ENCODE data around the gene KDM6B. TPM values are rescaled to one million over a fixed set of nuclear protein-coding genes. Genes with fewer than 3 reads are reported as not detected.
"Not testable (repeated sequence)": the region's sequence is repeated elsewhere in the genome, so short reads cannot be mapped to it uniquely, and the experiment has no call there.

Gene KDM6B
- total and polyA plus RNA-seq, 4 donors = 3.1 to 44.8 (median 17.5) TPM

DNA sequence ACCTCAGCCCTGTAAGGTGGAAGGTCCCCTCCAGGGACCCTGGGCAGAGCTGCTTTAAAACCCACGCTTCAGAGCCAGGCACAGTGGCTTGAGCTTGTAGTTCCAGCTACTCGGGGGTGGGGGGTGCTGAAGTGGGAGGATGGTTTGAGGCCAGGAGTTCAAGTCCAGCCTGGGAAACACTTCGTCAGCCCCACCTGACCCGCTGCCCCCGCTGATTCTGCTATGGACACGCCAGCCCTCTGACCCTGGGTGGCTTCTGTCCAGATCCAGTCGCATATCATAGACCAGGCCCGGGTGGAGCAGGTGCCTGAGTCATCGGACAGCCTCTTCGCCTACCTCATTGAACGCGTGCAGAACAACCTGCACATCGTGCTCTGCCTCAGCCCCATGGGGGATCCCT lies 35.2 kb upstream of the KDM6B start:
- H3K36me3 ChIP-seq (ENCODE audit: control insufficient read depth in 1 of 2, insufficient read depth in 2 of 2, low read length in 1 of 2) = no peaks in the 10 kb centered on the region
- DNase-seq (peak; percentile 28 to 70), ATAC-seq (ENCODE audit: low FRiP score) (no peak)
- intact Hi-C loops (cut with DNase I) = no loop called here
- 78 to 80% methylated on average over 13 of the region's 13 CpGs for WGBS, 2 donors
- H3K27ac ChIP-seq (ENCODE audit: low read depth in 1 of 2, low read length in 2 of 2) = no peak overlapping the region
- H3K4me3 ChIP-seq (ENCODE audit: low read length in 2 of 2) = no peak overlapping the region
- H3K4me1 ChIP-seq (ENCODE audit: control insufficient read depth in 1 of 2, insufficient read depth in 2 of 2, low read length in 2 of 2) = no peaks in the 10 kb centered on the region
- H3K9me3 ChIP-seq (ENCODE audit: control insufficient read depth, low read length) = no peaks in the 10 kb centered on the region
- H3K27me3 ChIP-seq (ENCODE audit: control insufficient read depth in 1 of 2, insufficient read depth in 2 of 2, low read length in 1 of 2) = no peaks in the 10 kb centered on the region

DNA sequence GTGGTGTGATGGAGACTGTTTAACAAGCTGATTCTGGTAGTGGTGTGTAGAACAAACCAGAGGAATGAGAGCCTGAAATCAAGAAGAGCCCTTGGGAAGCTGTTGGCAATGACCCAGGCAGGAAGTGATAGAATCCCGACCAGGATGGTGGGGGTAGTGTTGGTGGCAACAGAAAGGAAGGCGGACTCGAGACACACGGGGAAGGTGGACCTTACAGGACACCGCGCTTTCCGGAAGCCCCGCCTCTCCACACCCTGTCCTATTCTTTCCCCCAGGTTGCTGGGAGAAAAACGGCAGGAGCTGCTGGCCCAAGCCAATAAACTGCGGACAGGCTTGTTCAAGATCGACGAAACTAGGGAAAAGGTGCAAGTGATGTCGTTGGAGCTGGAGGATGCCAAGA lies 30.0 kb upstream of the KDM6B start:
- no peak overlapping the region for H3K4me3 ChIP-seq (ENCODE audit: low read length in 2 of 2)
- DNase-seq (no peak), ATAC-seq (ENCODE audit: low FRiP score) (no peak)
- no peaks in the 10 kb centered on the region for H3K27me3 ChIP-seq (ENCODE audit: control insufficient read depth in 1 of 2, insufficient read depth in 2 of 2, low read length in 1 of 2)
- no peaks in the 10 kb centered on the region for H3K36me3 ChIP-seq (ENCODE audit: control insufficient read depth in 1 of 2, insufficient read depth in 2 of 2, low read length in 1 of 2)
- intact Hi-C loops (cut with DNase I) = no loop called here
- H3K4me1 ChIP-seq (ENCODE audit: control insufficient read depth in 1 of 2, insufficient read depth in 2 of 2, low read length in 2 of 2) = no peaks in the 10 kb centered on the region
- H3K9me3 ChIP-seq (ENCODE audit: control insufficient read depth, low read length) = no peaks in the 10 kb centered on the region
- WGBS, 2 donors = 40 to 43% methylated on average over 13 of the region's 13 CpGs
- no peak overlapping the region for H3K27ac ChIP-seq (ENCODE audit: low read depth in 1 of 2, low read length in 2 of 2)

DNA sequence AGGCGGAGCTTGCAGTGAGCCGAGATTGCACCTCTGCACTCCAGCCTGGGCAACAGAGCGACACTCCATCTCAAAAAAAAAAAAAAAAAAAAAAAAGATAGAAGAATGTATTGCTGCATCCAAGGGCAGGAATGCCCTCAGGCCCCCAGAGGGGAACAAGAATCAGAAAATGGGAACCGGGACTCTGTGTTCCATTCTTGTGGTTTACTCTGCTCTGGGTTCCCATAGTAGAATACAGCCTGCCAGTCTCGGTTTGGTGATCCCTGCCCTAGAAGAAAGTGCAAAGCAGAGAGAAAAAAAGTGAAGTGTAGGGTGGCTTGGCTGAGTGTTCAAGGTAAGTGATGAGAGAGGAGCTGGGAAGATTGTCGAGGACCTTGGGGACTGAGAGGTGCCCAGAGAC lies 27.4 kb upstream of the KDM6B start:
- intact Hi-C loops (cut with DNase I) = no loop called here
- 84 to 88% methylated on average over 6 of the region's 6 CpGs for WGBS, 2 donors
- no peaks in the 10 kb centered on the region for H3K9me3 ChIP-seq (ENCODE audit: control insufficient read depth, low read length)
- no peak overlapping the region for H3K4me3 ChIP-seq (ENCODE audit: low read length in 2 of 2)
- DNase-seq = no peak
- H3K27ac ChIP-seq (ENCODE audit: low read depth in 1 of 2, low read length in 2 of 2) = no peak overlapping the region
- H3K36me3 ChIP-seq (ENCODE audit: control insufficient read depth in 1 of 2, insufficient read depth in 2 of 2, low read length in 1 of 2) = no peaks in the 10 kb centered on the region
- ATAC-seq (ENCODE audit: low FRiP score) = no peak
- no peaks in the 10 kb centered on the region for H3K4me1 ChIP-seq (ENCODE audit: control insufficient read depth in 1 of 2, insufficient read depth in 2 of 2, low read length in 2 of 2)
- H3K27me3 ChIP-seq (ENCODE audit: control insufficient read depth in 1 of 2, insufficient read depth in 2 of 2, low read length in 1 of 2) = no peaks in the 10 kb centered on the region

DNA sequence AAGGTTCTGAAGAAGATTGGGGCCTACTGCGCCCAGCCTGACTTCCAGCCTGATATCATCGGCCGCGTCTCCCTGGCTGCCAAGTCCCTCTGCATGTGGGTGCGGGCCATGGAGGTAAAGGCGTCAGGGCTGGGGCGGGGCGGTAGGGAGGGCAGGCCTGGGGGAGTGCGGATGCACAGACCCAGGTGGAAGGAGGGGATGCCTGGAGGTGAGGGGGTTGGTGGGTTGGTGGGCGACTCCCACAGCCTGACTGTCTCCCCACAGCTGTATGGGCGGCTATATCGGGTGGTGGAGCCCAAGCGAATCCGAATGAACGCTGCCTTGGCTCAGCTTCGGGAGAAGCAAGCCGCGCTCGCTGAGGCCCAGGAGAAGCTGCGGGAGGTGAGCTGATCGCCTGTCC lies 26.8 kb upstream of the KDM6B start:
- WGBS, 2 donors = 81 to 87% methylated on average over 21 of the region's 21 CpGs
- Histone ChIP-seq H3K4me3 (ENCODE audit: low read length in 2 of 2) (no peak overlapping the region), H3K9me3 (ENCODE audit: control insufficient read depth, low read length) (no peaks in the 10 kb centered on the region), H3K27ac (ENCODE audit: low read depth in 1 of 2, low read length in 2 of 2) (no peak overlapping the region), H3K36me3 (ENCODE audit: control insufficient read depth in 1 of 2, insufficient read depth in 2 of 2, low read length in 1 of 2) (no peaks in the 10 kb centered on the region), H3K4me1 (ENCODE audit: control insufficient read depth in 1 of 2, insufficient read depth in 2 of 2, low read length in 2 of 2) (no peaks in the 10 kb centered on the region), H3K27me3 (ENCODE audit: control insufficient read depth in 1 of 2, insufficient read depth in 2 of 2, low read length in 1 of 2) (no peaks in the 10 kb centered on the region)
- DNase-seq = peak in 1 of 2 donors; percentile 51
- ATAC-seq (ENCODE audit: low FRiP score) = no peak
- intact Hi-C loops (cut with DNase I) = no loop called here

DNA sequence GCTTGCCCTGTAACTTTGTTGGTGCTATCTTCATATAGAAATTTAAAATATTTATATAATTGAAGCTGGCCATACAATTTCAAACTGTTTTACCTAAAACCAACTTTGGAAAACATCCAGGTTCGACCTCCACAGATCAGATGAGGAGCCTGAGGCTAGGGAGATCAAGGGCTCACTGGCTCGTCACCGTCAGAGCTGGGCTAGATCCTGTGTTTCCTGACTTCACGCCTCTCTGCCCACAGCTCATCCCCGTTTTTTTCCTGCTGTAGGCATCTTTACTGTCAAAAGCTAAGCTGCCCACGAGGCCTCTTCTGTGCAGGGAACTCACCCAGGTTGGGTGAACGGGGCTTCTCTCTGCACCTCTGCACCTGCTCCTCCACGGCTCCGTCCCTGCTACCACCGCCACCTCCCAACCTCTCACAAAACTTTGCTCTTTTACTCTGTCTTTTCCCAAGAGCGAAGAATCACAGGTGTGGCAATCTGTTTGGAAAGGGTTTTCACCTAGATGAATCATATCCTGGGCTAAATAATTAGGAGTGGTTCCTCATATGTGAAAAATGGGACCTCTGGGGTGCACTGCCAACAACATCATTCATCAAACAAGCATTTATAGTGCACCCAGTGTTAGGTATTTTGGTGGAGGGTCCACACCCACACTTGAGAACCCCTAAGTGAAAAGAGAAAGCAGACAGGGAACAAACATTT lies 24.8 kb upstream of the KDM6B start:
- H3K9me3 ChIP-seq (ENCODE audit: control insufficient read depth, low read length) = no peaks in the 10 kb centered on the region
- DNase-seq (peak in 1 of 2 donors; percentile 9), ATAC-seq (ENCODE audit: low FRiP score) (no peak)
- no peaks in the 10 kb centered on the region for H3K4me1 ChIP-seq (ENCODE audit: control insufficient read depth in 1 of 2, insufficient read depth in 2 of 2, low read length in 2 of 2)
- intact Hi-C loops (cut with DNase I) = no loop called here
- no peak overlapping the region for H3K27ac ChIP-seq (ENCODE audit: low read depth in 1 of 2, low read length in 2 of 2)
- 68 to 73% methylated on average over 11 of the region's 11 CpGs for WGBS, 2 donors
- H3K4me3 ChIP-seq (ENCODE audit: low read length in 2 of 2) = no peak overlapping the region
- H3K27me3 ChIP-seq (ENCODE audit: control insufficient read depth in 1 of 2, insufficient read depth in 2 of 2, low read length in 1 of 2) = no peaks in the 10 kb centered on the region
- H3K36me3 ChIP-seq (ENCODE audit: control insufficient read depth in 1 of 2, insufficient read depth in 2 of 2, low read length in 1 of 2) = no peaks in the 10 kb centered on the region

DNA sequence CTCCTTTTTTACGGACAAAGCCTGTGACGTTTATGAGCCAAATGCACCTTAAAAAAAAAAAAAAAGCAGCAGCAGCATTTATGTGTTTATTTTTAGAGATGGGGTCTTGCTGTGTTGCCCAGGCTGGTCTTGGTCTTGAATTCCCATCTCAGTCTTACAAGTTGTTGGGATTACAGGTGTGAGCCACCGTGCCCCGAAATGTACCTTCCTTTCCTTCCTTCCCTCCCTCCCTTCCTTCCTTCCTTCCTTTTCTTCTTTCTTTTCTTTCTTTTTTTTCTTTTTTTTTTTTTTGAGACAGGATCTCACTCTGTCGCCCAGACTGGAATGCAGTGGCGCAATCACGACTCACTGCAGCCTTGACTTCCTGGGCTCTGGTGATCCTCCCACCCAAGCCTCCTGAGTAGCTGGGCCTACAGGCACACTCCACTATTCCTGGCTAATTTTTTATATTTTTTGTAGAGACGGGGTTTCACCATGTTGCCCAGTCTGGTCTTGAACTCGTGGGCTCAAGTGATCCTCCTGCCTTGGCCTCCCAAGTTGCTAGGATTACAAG lies 24.1 kb upstream of the KDM6B start:
- intact Hi-C loops (cut with DNase I); H3K4me1 ChIP-seq (ENCODE audit: control insufficient read depth in 1 of 2, insufficient read depth in 2 of 2, low read length in 2 of 2); ATAC-seq (ENCODE audit: low FRiP score); H3K27ac ChIP-seq (ENCODE audit: low read depth in 1 of 2, low read length in 2 of 2); H3K4me3 ChIP-seq (ENCODE audit: low read length in 2 of 2); H3K9me3 ChIP-seq (ENCODE audit: control insufficient read depth, low read length); H3K36me3 ChIP-seq (ENCODE audit: control insufficient read depth in 1 of 2, insufficient read depth in 2 of 2, low read length in 1 of 2); H3K27me3 ChIP-seq (ENCODE audit: control insufficient read depth in 1 of 2, insufficient read depth in 2 of 2, low read length in 1 of 2): not testable (repeated sequence)
- peak; percentile 8 to 26 for DNase-seq
- 82 to 85% methylated on average over 9 of the region's 9 CpGs for WGBS, 2 donors

DNA sequence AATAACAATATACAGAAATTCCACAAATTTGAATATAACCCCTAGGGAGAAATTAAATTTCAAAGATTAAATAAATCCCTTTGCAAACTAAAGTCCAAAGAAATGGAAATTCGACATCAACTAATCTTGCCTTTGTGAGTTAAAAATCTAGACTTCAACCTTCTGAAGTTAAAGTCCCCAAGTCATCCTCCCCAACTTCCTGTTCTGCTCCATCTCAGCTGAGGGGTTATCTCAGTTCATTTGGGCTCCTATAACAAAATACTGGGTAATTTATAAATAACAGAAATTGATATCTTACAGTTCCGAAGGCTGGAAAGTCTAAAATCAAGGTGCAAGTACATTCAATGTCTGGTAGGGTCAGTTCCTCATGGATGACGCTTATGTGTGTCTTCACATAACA lies 22.8 kb upstream of the KDM6B start:
- DNase-seq = no peak
- Histone ChIP-seq H3K9me3 (ENCODE audit: control insufficient read depth, low read length) (no peaks in the 10 kb centered on the region), H3K4me1 (ENCODE audit: control insufficient read depth in 1 of 2, insufficient read depth in 2 of 2, low read length in 2 of 2) (no peaks in the 10 kb centered on the region), H3K27me3 (ENCODE audit: control insufficient read depth in 1 of 2, insufficient read depth in 2 of 2, low read length in 1 of 2) (no peaks in the 10 kb centered on the region), H3K36me3 (ENCODE audit: control insufficient read depth in 1 of 2, insufficient read depth in 2 of 2, low read length in 1 of 2) (no peaks in the 10 kb centered on the region), H3K27ac (ENCODE audit: low read depth in 1 of 2, low read length in 2 of 2) (no peak overlapping the region), H3K4me3 (ENCODE audit: low read length in 2 of 2) (no peak overlapping the region)
- no peak for ATAC-seq (ENCODE audit: low FRiP score)
- WGBS, 2 donors = 75 to 81% methylated on average over 3 of the region's 3 CpGs
- intact Hi-C loops (cut with DNase I) = no loop called here

DNA sequence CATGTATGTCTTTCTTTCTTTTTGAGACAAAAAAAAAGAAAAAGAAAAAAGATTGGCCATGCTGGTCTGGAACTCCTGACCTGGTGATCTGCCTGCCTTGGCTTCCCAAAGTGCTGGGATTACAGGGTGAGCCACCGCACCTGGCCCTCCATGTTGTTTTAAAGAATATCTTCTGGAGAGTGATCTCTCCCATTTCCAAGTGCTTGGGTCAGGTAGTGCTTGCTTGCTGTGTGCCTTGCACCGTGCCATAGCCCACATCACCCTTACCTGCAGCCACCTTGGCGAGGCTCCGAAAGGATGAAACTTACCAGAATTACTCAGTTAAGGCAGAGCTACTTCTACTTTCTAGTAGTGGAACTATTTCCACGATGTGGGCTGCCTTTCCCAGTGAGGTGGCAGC lies 19.0 kb upstream of the KDM6B start:
- intact Hi-C loops (cut with DNase I) = no loop called here
- Histone ChIP-seq H3K4me3 (ENCODE audit: low read length in 2 of 2) (no peak overlapping the region), H3K9me3 (ENCODE audit: control insufficient read depth, low read length) (no peaks in the 10 kb centered on the region), H3K27ac (ENCODE audit: low read depth in 1 of 2, low read length in 2 of 2) (no peak overlapping the region), H3K36me3 (ENCODE audit: control insufficient read depth in 1 of 2, insufficient read depth in 2 of 2, low read length in 1 of 2) (no peaks in the 10 kb centered on the region), H3K4me1 (ENCODE audit: control insufficient read depth in 1 of 2, insufficient read depth in 2 of 2, low read length in 2 of 2) (no peaks in the 10 kb centered on the region), H3K27me3 (ENCODE audit: control insufficient read depth in 1 of 2, insufficient read depth in 2 of 2, low read length in 1 of 2) (no peaks in the 10 kb centered on the region)
- 88 to 90% methylated on average over 5 of the region's 5 CpGs for WGBS, 2 donors
- no peak for ATAC-seq (ENCODE audit: low FRiP score)
- DNase-seq = peak in 1 of 2 donors; percentile 12

DNA sequence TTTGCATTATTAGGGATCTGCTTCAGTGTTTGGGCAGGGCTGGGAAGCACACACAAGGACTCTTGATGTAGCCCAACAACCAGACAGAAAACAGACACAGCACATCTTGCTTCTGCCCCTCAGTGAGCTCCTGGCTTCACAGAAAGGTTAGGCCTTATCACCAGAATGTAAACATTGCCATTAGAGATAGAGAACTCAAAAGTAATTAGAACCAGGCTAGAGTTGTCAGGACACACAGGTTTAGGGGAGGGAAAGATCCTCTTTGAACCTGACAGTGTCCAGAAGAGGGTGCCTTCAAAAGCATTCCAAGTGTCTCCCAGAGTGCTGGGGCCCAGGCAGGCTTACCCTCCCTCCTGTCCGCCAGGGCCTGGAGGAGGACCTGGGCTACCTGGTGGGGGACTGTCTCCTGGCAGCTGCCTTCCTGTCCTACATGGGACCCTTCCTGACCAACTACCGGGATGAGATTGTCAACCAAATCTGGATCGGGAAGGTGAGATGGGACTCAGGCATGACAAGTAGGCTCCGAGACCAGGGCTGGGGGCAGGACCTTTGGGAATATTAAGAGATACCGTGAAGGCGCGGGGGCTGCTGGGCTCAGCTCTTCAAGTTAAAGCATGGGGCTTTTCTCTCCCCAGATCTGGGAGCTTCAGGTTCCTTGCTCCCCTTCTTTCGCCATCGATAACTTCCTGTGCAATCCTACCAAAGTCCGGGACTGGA lies 16.9 kb upstream of the KDM6B start:
- peak in 1 of 2 donors; percentile 9 for DNase-seq
- H3K9me3 ChIP-seq (ENCODE audit: control insufficient read depth, low read length) = no peaks in the 10 kb centered on the region
- H3K27me3 ChIP-seq (ENCODE audit: control insufficient read depth in 1 of 2, insufficient read depth in 2 of 2, low read length in 1 of 2) = no peaks in the 10 kb centered on the region
- ATAC-seq (ENCODE audit: low FRiP score) = no peak
- 88 to 89% methylated on average over 10 of the region's 10 CpGs for WGBS, 2 donors
- H3K36me3 ChIP-seq (ENCODE audit: control insufficient read depth in 1 of 2, insufficient read depth in 2 of 2, low read length in 1 of 2) = no peaks in the 10 kb centered on the region
- H3K27ac ChIP-seq (ENCODE audit: low read depth in 1 of 2, low read length in 2 of 2) = no peak overlapping the region
- H3K4me1 ChIP-seq (ENCODE audit: control insufficient read depth in 1 of 2, insufficient read depth in 2 of 2, low read length in 2 of 2) = no peaks in the 10 kb centered on the region
- no peak overlapping the region for H3K4me3 ChIP-seq (ENCODE audit: low read length in 2 of 2)
- intact Hi-C loops (cut with DNase I) = no loop called here

All from aorta (tissue), 5 donors.